ENCODE data around the gene MTUS2. TPM values are rescaled to one million over a fixed set of nuclear protein-coding genes. Genes with fewer than 3 reads are reported as not detected.

Gene MTUS2
- total RNA-seq, 1 experiment from 2014 or later, result 1.7 TPM

- intact Hi-C loops (cut with micrococcal nuclease; ENCODE audit: unreplicated experiment), result no loop called here
These were observed 601.0 kb downstream of the MTUS2 start for GRCh38 chr13:29421118-29421517.

DNA sequence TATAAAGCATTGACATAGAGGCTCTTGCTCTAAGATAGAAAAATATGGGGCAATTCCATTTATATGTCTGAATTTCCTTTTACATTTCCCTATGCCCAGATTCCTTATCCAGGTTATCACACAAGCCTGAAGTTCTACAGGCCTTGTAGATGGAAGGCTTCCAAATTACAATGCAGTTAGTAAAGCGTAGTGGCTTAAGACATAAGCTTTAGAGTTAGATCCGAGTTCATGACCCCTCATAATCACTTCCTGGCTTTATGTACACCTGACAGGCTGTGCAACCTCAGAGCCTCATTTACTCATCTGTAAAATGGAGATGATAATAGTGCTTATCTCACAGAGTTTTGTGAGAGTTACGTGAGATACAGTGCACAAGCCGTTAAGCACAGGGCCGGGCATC is 601.9 kb downstream of the MTUS2 start:
- ChIA-PET CTCF (no interaction called here), POLR2A (no interaction called here)
- H3K9me3 ChIP-seq, result no peaks in the 10 kb centered on the region
- Mint-ChIP-seq H3K4me1 (ENCODE audit: low read depth, unreplicated experiment) (no peaks in the 10 kb centered on the region), H3K4me3 (ENCODE audit: unreplicated experiment) (no peak overlapping the region), H3K27ac (ENCODE audit: unreplicated experiment) (no peak overlapping the region), H3K36me3 (ENCODE audit: insufficient read depth, unreplicated experiment) (peaks cover 7% of the 10 kb centered on the region), H3K27me3 (ENCODE audit: insufficient read depth, unreplicated experiment) (peaks cover 3% of the 10 kb centered on the region), H3K9me3 (ENCODE audit: unreplicated experiment) (no peaks in the 10 kb centered on the region)
- no peaks in the 10 kb centered on the region for H3K4me1 ChIP-seq
- no peak for DNase-seq
- no peaks in the 10 kb centered on the region for H3K27me3 ChIP-seq (replicated peaks; ENCODE audit: control insufficient read depth, insufficient read depth, low read length)
- no peak overlapping the region for H3K4me3 ChIP-seq (ENCODE audit: low read depth, low read length)
- no peaks in the 10 kb centered on the region for H3K36me3 ChIP-seq (ENCODE audit: control insufficient read depth, insufficient read depth, low read length)
- TF ChIP-seq, protein P1, sequence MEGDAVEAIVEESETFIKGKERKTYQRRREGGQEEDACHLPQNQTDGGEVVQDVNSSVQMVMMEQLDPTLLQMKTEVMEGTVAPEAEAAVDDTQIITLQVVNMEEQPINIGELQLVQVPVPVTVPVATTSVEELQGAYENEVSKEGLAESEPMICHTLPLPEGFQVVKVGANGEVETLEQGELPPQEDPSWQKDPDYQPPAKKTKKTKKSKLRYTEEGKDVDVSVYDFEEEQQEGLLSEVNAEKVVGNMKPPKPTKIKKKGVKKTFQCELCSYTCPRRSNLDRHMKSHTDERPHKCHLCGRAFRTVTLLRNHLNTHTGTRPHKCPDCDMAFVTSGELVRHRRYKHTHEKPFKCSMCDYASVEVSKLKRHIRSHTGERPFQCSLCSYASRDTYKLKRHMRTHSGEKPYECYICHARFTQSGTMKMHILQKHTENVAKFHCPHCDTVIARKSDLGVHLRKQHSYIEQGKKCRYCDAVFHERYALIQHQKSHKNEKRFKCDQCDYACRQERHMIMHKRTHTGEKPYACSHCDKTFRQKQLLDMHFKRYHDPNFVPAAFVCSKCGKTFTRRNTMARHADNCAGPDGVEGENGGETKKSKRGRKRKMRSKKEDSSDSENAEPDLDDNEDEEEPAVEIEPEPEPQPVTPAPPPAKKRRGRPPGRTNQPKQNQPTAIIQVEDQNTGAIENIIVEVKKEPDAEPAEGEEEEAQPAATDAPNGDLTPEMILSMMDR (IDR thresholded peaks at IDR 0.05; ENCODE audit: insufficient read depth in 1 of 2, low read depth in 1 of 2, low read length in 1 of 2, severe bottlenecking in 1 of 2, unreplicated experiment in 1 of 2), result no peak
- intact Hi-C loops (cut with micrococcal nuclease; ENCODE audit: unreplicated experiment), result no loop called here
- BruUV-seq (replicated peaks), result no TSS peak

More at GRCh38 chr13:29421118-29421517, 601.0 kb downstream of the MTUS2 start:
- H3K36me3 ChIP-seq (ENCODE audit: control insufficient read depth, insufficient read depth, low read length), result no peaks in the 10 kb centered on the region
- Mint-ChIP-seq H3K36me3 (ENCODE audit: insufficient read depth, unreplicated experiment) (peaks cover 7% of the 10 kb centered on the region), H3K4me3 (ENCODE audit: unreplicated experiment) (no peak overlapping the region), H3K9me3 (ENCODE audit: unreplicated experiment) (no peaks in the 10 kb centered on the region), H3K4me1 (ENCODE audit: low read depth, unreplicated experiment) (no peaks in the 10 kb centered on the region), H3K27ac (ENCODE audit: unreplicated experiment) (no peak overlapping the region), H3K27me3 (ENCODE audit: insufficient read depth, unreplicated experiment) (peaks cover 3% of the 10 kb centered on the region)
- TF ChIP-seq, protein P1 (IDR thresholded peaks at IDR 0.05; ENCODE audit: insufficient read depth in 1 of 2, low read depth in 1 of 2, low read length in 1 of 2, severe bottlenecking in 1 of 2, unreplicated experiment in 1 of 2), result no peak
- H3K9me3 ChIP-seq, result no peaks in the 10 kb centered on the region
- H3K4me1 ChIP-seq, result no peaks in the 10 kb centered on the region
- no peak overlapping the region for H3K4me3 ChIP-seq (ENCODE audit: low read depth, low read length)
- no TSS peak for BruUV-seq (replicated peaks)
- no peaks in the 10 kb centered on the region for H3K27me3 ChIP-seq (replicated peaks; ENCODE audit: control insufficient read depth, insufficient read depth, low read length)
- CTCF ChIA-PET, result no interaction called here
- POLR2A ChIA-PET, result no interaction called here
- no peak for DNase-seq

GRCh38 chr13:29423050-29423449 is 602.9 kb downstream of the MTUS2 start:
- peaks cover 5% of the 10 kb centered on the region; the same call in 1 of the 2 replicates for H3K4me1 ChIP-seq
- no peak overlapping the region for H3K4me3 Mint-ChIP-seq (ENCODE audit: unreplicated experiment)
- TF ChIP-seq, protein P1 (IDR thresholded peaks at IDR 0.05; ENCODE audit: insufficient read depth in 1 of 2, low read depth in 1 of 2, low read length in 1 of 2, severe bottlenecking in 1 of 2, unreplicated experiment in 1 of 2), result no peak
- BruUV-seq (replicated peaks), result no TSS peak
- no peak overlapping the region for H3K27ac Mint-ChIP-seq (ENCODE audit: unreplicated experiment)
- no peak for DNase-seq
- CTCF ChIA-PET, result no interaction called here
- no peaks in the 10 kb centered on the region for H3K36me3 ChIP-seq (ENCODE audit: control insufficient read depth, insufficient read depth, low read length)
- H3K9me3 Mint-ChIP-seq (ENCODE audit: unreplicated experiment), result no peaks in the 10 kb centered on the region
- H3K27me3 Mint-ChIP-seq (ENCODE audit: insufficient read depth, unreplicated experiment), result peaks cover 3% of the 10 kb centered on the region
- no peaks in the 10 kb centered on the region for H3K27me3 ChIP-seq (replicated peaks; ENCODE audit: control insufficient read depth, insufficient read depth, low read length)
- no peaks in the 10 kb centered on the region for H3K9me3 ChIP-seq
- H3K36me3 Mint-ChIP-seq (ENCODE audit: insufficient read depth, unreplicated experiment), result peaks cover 7% of the 10 kb centered on the region
- no peaks in the 10 kb centered on the region for H3K4me1 Mint-ChIP-seq (ENCODE audit: low read depth, unreplicated experiment)
- intact Hi-C loops (cut with micrococcal nuclease; ENCODE audit: unreplicated experiment), result no loop called here
- POLR2A ChIA-PET, result no interaction called here
- no peak overlapping the region for H3K4me3 ChIP-seq (ENCODE audit: low read depth, low read length)
